Ectodermal cell (in vitro differentiated cells): ENCODE measurements around the gene EPAS1.
"Not testable (repeated sequence)": the region's sequence is repeated elsewhere in the genome, so short reads cannot be mapped to it uniquely, and the experiment has no call there.

Experiments
- H3K27ac ChIP-seq: 2 replicates; pipeline ENCODE4 v1.7.0; 2013; ENCODE audit warnings: mild to moderate bottlenecking, low read depth, low read length; ENCODE audit not compliant: insufficient read depth, poor library complexity, severe bottlenecking
- H3K27me3 ChIP-seq: 2 replicates; pipeline ENCODE4 v1.7.0; 2013; ENCODE audit warnings: mild to moderate bottlenecking, low read length; ENCODE audit not compliant: insufficient read depth, control insufficient read depth, poor library complexity, severe bottlenecking
- H3K36me3 ChIP-seq: one replicate; pipeline ENCODE4 v1.7.0; 2013; ENCODE audit warnings: low read length; ENCODE audit not compliant: control insufficient read depth, insufficient read depth
- H3K4me1 ChIP-seq: one replicate; pipeline ENCODE4 v1.7.0; 2013; ENCODE audit warnings: low read length; ENCODE audit not compliant: control insufficient read depth, insufficient read depth
- H3K4me3 ChIP-seq: 2 replicates; pipeline ENCODE4 v1.7.0; 2013; ENCODE audit warnings: low read depth, low read length, control low read depth; ENCODE audit not compliant: insufficient read depth
- H3K9me3 ChIP-seq: 2 replicates; pipeline ENCODE4 v1.7.0; 2013; ENCODE audit warnings: mild to moderate bottlenecking, low read length, moderate library complexity; ENCODE audit not compliant: control insufficient read depth
- WGBS, 2 experiments: methylation state at CpG; one replicate each; pipeline ENCODE4 v1.1.7; 2013; ENCODE audit warnings: missing lambda C conversion rate in 2 of 2; 5-methylcytosine and 5-hydroxymethylcytosine counted together

Gene EPAS1

GRCh38 chr2:46389417-46389916 lies 92.3 kb downstream of the EPAS1 start:
- 92 to 94% methylated on average over 13 of the region's 13 CpGs for WGBS, 2 experiments
- Histone ChIP-seq H3K4me3 (no peak overlapping the region), H3K36me3 (no peaks in the 10 kb centered on the region), H3K4me1 (no peaks in the 10 kb centered on the region), H3K9me3 (no peaks in the 10 kb centered on the region), H3K27ac (no peak overlapping the region), H3K27me3 (no peaks in the 10 kb centered on the region)

GRCh38 chr2:46390036-46390435 lies 92.8 kb downstream of the EPAS1 start:
- Histone ChIP-seq H3K4me3 (no peak overlapping the region), H3K9me3 (no peaks in the 10 kb centered on the region), H3K27me3 (no peaks in the 10 kb centered on the region), H3K27ac (no peak overlapping the region), H3K36me3 (no peaks in the 10 kb centered on the region), H3K4me1 (no peaks in the 10 kb centered on the region)
- 94 to 99% methylated on average over 3 of the region's 3 CpGs for WGBS, 2 experiments

GRCh38 chr2:46390901-46391395 lies 93.7 kb downstream of the EPAS1 start:
- no peak overlapping the region for H3K27ac ChIP-seq
- no peaks in the 10 kb centered on the region for H3K9me3 ChIP-seq
- H3K4me1 ChIP-seq: no peaks in the 10 kb centered on the region
- H3K27me3 ChIP-seq: no peaks in the 10 kb centered on the region
- H3K4me3 ChIP-seq: no peak overlapping the region
- no peaks in the 10 kb centered on the region for H3K36me3 ChIP-seq
- 95 to 96% methylated on average over 7 of the region's 7 CpGs for WGBS, 2 experiments

- WGBS, 2 experiments: 90 to 91% methylated on average over 12 of the region's 12 CpGs
- Histone ChIP-seq H3K9me3 (no peaks in the 10 kb centered on the region), H3K27ac (no peak overlapping the region)
Measured at GRCh38 chr2:46392561-46393346, 95.5 kb downstream of the EPAS1 start.

GRCh38 chr2:46393347-46393820 lies 96.2 kb downstream of the EPAS1 start:
- Histone ChIP-seq H3K9me3 (no peaks in the 10 kb centered on the region), H3K4me3 (no peak overlapping the region), H3K4me1 (no peaks in the 10 kb centered on the region), H3K27ac (no peak overlapping the region), H3K27me3 (no peaks in the 10 kb centered on the region), H3K36me3 (no peaks in the 10 kb centered on the region)
- 92 to 94% methylated on average over 12 of the region's 12 CpGs for WGBS, 2 experiments

More at GRCh38 chr2:46392561-46393346, 95.5 kb downstream of the EPAS1 start:
- H3K4me3 ChIP-seq: no peak overlapping the region
- no peaks in the 10 kb centered on the region for H3K27me3 ChIP-seq
- no peaks in the 10 kb centered on the region for H3K4me1 ChIP-seq
- no peaks in the 10 kb centered on the region for H3K36me3 ChIP-seq

- Histone ChIP-seq H3K36me3 (no peaks in the 10 kb centered on the region), H3K9me3 (no peaks in the 10 kb centered on the region), H3K27ac (no peak overlapping the region), H3K27me3 (no peaks in the 10 kb centered on the region), H3K4me1 (no peaks in the 10 kb centered on the region), H3K4me3 (no peak overlapping the region)
- WGBS, 2 experiments: 63% methylated on average over 3 of the region's 3 CpGs
Measured at GRCh38 chr2:46393865-46394264, 96.7 kb downstream of the EPAS1 start.

GRCh38 chr2:46394649-46395510 lies 97.7 kb downstream of the EPAS1 start:
- Histone ChIP-seq H3K27ac (no peak overlapping the region), H3K4me3 (no peak overlapping the region), H3K27me3 (no peaks in the 10 kb centered on the region), H3K4me1 (no peaks in the 10 kb centered on the region), H3K36me3 (no peaks in the 10 kb centered on the region), H3K9me3 (no peaks in the 10 kb centered on the region)
- 89% methylated on average over 9 of the region's 9 CpGs for WGBS, 2 experiments

GRCh38 chr2:46395730-46396129 lies 98.5 kb downstream of the EPAS1 start:
- H3K4me1 ChIP-seq, H3K27ac ChIP-seq: not testable (repeated sequence)

GRCh38 chr2:46400016-46400415 lies 102.8 kb downstream of the EPAS1 start:
- no peak overlapping the region for H3K27ac ChIP-seq
- H3K4me3 ChIP-seq: no peak overlapping the region
- no peaks in the 10 kb centered on the region for H3K27me3 ChIP-seq
- H3K9me3 ChIP-seq: no peaks in the 10 kb centered on the region
- no peaks in the 10 kb centered on the region for H3K4me1 ChIP-seq
- no peaks in the 10 kb centered on the region for H3K36me3 ChIP-seq
- WGBS, 2 experiments: 100% methylated on average over 1 of the region's 1 CpG; no CpG with 5 or more reads in 1 of the 2 experiments

More at GRCh38 chr2:46395730-46396129, 98.5 kb downstream of the EPAS1 start:
- not testable (repeated sequence) for H3K9me3 ChIP-seq, H3K27me3 ChIP-seq, H3K36me3 ChIP-seq, H3K4me3 ChIP-seq
- WGBS, 2 experiments: 86 to 92% methylated on average over 1 of the region's 1 CpG

GRCh38 chr2:46402874-46403273 lies 105.7 kb downstream of the EPAS1 start:
- Histone ChIP-seq H3K9me3 (no peaks in the 10 kb centered on the region), H3K27me3 (no peaks in the 10 kb centered on the region), H3K4me3 (no peak overlapping the region), H3K36me3 (no peaks in the 10 kb centered on the region), H3K27ac (no peak overlapping the region), H3K4me1 (no peaks in the 10 kb centered on the region)
- WGBS, 2 experiments: 93% methylated on average over 6 of the region's 6 CpGs
